ENCODE results near the gene NAP1L5. TPM values are rescaled to one million over a fixed set of nuclear protein-coding genes. Genes with fewer than 3 reads are reported as not detected.

The NAP1L5 gene
- polyA plus RNA-seq, 2 of the 4 experiments (the other 2 are of a cell fraction): 2.4 to 3.0 TPM

GRCh38 chr4:88697141-88697540, 488 bp downstream of the NAP1L5 start:
- peak in 1 of 2 experiments; percentile 15; a peak in 2 of 6 replicates for ATAC-seq
- TF ChIP-seq JUN (IDR thresholded peaks at IDR 0.05) (no peak), MAX (IDR thresholded peaks at IDR 0.05) (no peak), PHF8 (IDR thresholded peaks at IDR 0.05; ENCODE audit: borderline replicate concordance, low read depth) (no peak), EHF (CRISPR knock-in tag; IDR thresholded peaks at IDR 0.05) (no peak), POLR2AphosphoS2 (conservative IDR thresholded peaks at IDR 0.05; ENCODE audit: low read length) (no peak), ZC3H11A (IDR thresholded peaks at IDR 0.05) (no peak), ZFP36 (IDR thresholded peaks at IDR 0.05; ENCODE audit: borderline replicate concordance, partially characterized antibody) (no peak), FOSB (CRISPR knock-in tag; IDR thresholded peaks at IDR 0.05) (no peak), CBX8 (IDR thresholded peaks at IDR 0.05) (no peak), MAFK (IDR thresholded peaks at IDR 0.05; ENCODE audit: partially characterized antibody) (no peak), RCOR1 (IDR thresholded peaks at IDR 0.05; ENCODE audit: low read depth, low read length) (no peak), ATOH8 (CRISPR knock-in tag; IDR thresholded peaks at IDR 0.05; ENCODE audit: low read depth) (no peak), HEYL (CRISPR knock-in tag; IDR thresholded peaks at IDR 0.05) (no peak), NFE2L2 (conservative IDR thresholded peaks at IDR 0.05; ENCODE audit: low read length) (no peak), CBX2 (IDR thresholded peaks at IDR 0.05; ENCODE audit: borderline replicate concordance, low read depth) (no peak), ZNF302 (CRISPR knock-in tag; IDR thresholded peaks at IDR 0.05) (no peak), ESRRA (IDR thresholded peaks at IDR 0.05; ENCODE audit: borderline replicate concordance, low read length) (no peak)
- Histone ChIP-seq H3K4me3 (peak overlapping the region; percentile 54), H3K4me2 (peak overlapping the region; percentile 63), H3K4me1 (no peaks in the 10 kb centered on the region), H3K9me3 (no peaks in the 10 kb centered on the region), H3K27ac (peak overlapping the region; percentile 52 to 75; a peak in 5 of 6 replicates)
- no peak for FAIRE-seq
- ChIA-PET POLR2A (no interaction called here), CTCF (interaction anchor here (1.1 to 1.3 kb wide), 3 partner anchors 8 to 170 kb away, joined by 3 read pairs; no protein-coding TSS in a partner anchor)
- DNase-seq (ENCODE audit: low read depth in 1 of 2, low spot score in 1 of 2): no peak
- 46% methylated on average over 18 of the region's 18 CpGs for WGBS (ENCODE audit: missing lambda C conversion rate)

- H3K4me1 ChIP-seq: no peaks in the 10 kb centered on the region
- H3K4me2 ChIP-seq: peak overlapping the region; percentile 63
- no peak overlapping the region; the same call in 2 of the 3 replicates for H3K4me3 ChIP-seq
- no peaks in the 10 kb centered on the region for H3K9me3 ChIP-seq
- WGBS (ENCODE audit: missing lambda C conversion rate): 79% methylated on average over 7 of the region's 7 CpGs
- no peak for TF ChIP-seq PBX3 (IDR thresholded peaks at IDR 0.05)
- no peak for TF ChIP-seq JUNB (IDR thresholded peaks at IDR 0.05)
- no peak for TF ChIP-seq TFCP2L1 (CRISPR knock-in tag; IDR thresholded peaks at IDR 0.05)
- ChIA-PET CTCF (interaction anchor here (1.1 to 1.3 kb wide), 2 partner anchors 8 to 169 kb away, joined by 3 read pairs; no protein-coding TSS in a partner anchor), POLR2A (no interaction called here)
- DNase-seq (ENCODE audit: low read depth in 1 of 2, low spot score in 1 of 2) (no peak), FAIRE-seq (no peak), ATAC-seq (no peak)
- no peak overlapping the region for H3K27ac ChIP-seq
These were observed 999 bp downstream of the NAP1L5 start for GRCh38 chr4:88696630-88697029.

GRCh38 chr4:88693792-88694191, 3.8 kb downstream of the NAP1L5 start:
- H3K4me2 ChIP-seq: no peak overlapping the region
- no peak for FAIRE-seq
- H3K9me3 ChIP-seq: no peaks in the 10 kb centered on the region
- ChIA-PET CTCF (interaction anchor here (0.6 kb wide), 1 partner anchor 20 kb away, joined by 3 read pairs; no protein-coding TSS in a partner anchor), POLR2A (no interaction called here)
- H3K4me3 ChIP-seq: no peak overlapping the region
- ATAC-seq: no peak
- no peak for DNase-seq (ENCODE audit: low read depth in 1 of 2, low spot score in 1 of 2)
- TF ChIP-seq MYC (IDR thresholded peaks at IDR 0.05; ENCODE audit: borderline replicate concordance, low read length) (no peak), FOXS1 (CRISPR knock-in tag; IDR thresholded peaks at IDR 0.05) (no peak), ZC3H11A (IDR thresholded peaks at IDR 0.05) (no peak), POLR2A (IDR thresholded peaks at IDR 0.05; ENCODE audit: low read length) (no peak), BHLHE40 (IDR thresholded peaks at IDR 0.05; ENCODE audit: low read depth, low read length) (no peak), SREBF2 (IDR thresholded peaks at IDR 0.05) (no peak), MAFK (IDR thresholded peaks at IDR 0.05; ENCODE audit: partially characterized antibody) (no peak), NFE2L2 (conservative IDR thresholded peaks at IDR 0.05; ENCODE audit: low read length) (no peak), NPAS2 (CRISPR knock-in tag; IDR thresholded peaks at IDR 0.05; ENCODE audit: borderline replicate concordance) (no peak), RFX5 (IDR thresholded peaks at IDR 0.05) (no peak), HDAC2 (IDR thresholded peaks at IDR 0.05) (no peak)
- peaks cover 11% of the 10 kb centered on the region for H3K4me1 ChIP-seq
- H3K27ac ChIP-seq: no peak overlapping the region
- WGBS (ENCODE audit: missing lambda C conversion rate): 83% methylated on average over 3 of the region's 3 CpGs

All from A549 (cell line).